ENCODE measurements around the gene SRSF10. TPM values are rescaled to one million over a fixed set of nuclear protein-coding genes. Genes with fewer than 3 reads are reported as not detected.

Gene SRSF10
- total and polyA plus RNA-seq, 2 experiments from 2014 or later, result 99.4 to 121 TPM

- no peak for DNase-seq
- in situ Hi-C loops (cut with MboI), result no loop called here
- Histone ChIP-seq H3K27ac (peak overlapping the region; percentile 51), H3K36me3 (ENCODE audit: low read depth) (peaks cover 57% of the 10 kb centered on the region), H3K9ac (0 out of 2 replicates have a peak overlapping the region, but pooled peaks have one; percentile 4), H3K4me2 (ENCODE audit: unreplicated experiment) (no peak overlapping the region), H3K9me2 (ENCODE audit: insufficient read depth) (no peaks in the 10 kb centered on the region), H3K27me3 (replicated peaks; ENCODE audit: insufficient read depth) (no peaks in the 10 kb centered on the region), H2AFZ (no peak overlapping the region), H3K4me3 (no peak overlapping the region), H3K9me3 (ENCODE audit: low read depth) (no peaks in the 10 kb centered on the region), H4K20me1 (ENCODE audit: insufficient read depth) (no peaks in the 10 kb centered on the region), H3K4me1 (ENCODE audit: insufficient read depth) (peaks cover 27% of the 10 kb centered on the region; the same call in 1 of the 2 replicates), H3F3A (ENCODE audit: insufficient read depth) (peaks cover 81% of the 10 kb centered on the region), H3K79me2 (ENCODE audit: insufficient read depth) (peaks cover 70% of the 10 kb centered on the region)
- no peak for TF ChIP-seq EZH2phosphoT487 (IDR thresholded peaks at IDR 0.05; ENCODE audit: insufficient read depth, low read depth)
- no peak for TF ChIP-seq EZH2 (IDR thresholded peaks at IDR 0.05; ENCODE audit: insufficient read depth, poor library complexity, severe bottlenecking)
- 56 to 58% methylated on average over 1 of the region's 1 CpG for WGBS, 2 experiments (ENCODE audit: low coverage in 1 of 2, low lambda C conversion rate in 2 of 2, missing lambda C conversion rate in 2 of 2)
Measured at GRCh38 chr1:23963617-23964234, 16.4 kb downstream of the SRSF10 start.

- H3F3A ChIP-seq (ENCODE audit: insufficient read depth), result peaks cover 57% of the 10 kb centered on the region
- peak overlapping the region; percentile 98 for H3K9ac ChIP-seq
- peaks cover 26% of the 10 kb centered on the region for H3K36me3 ChIP-seq (ENCODE audit: low read depth)
- in situ Hi-C loops (cut with MboI), result no loop called here
- peak overlapping the region; percentile 97 for H3K27ac ChIP-seq
- H3K4me3 ChIP-seq, result peak overlapping the region; percentile 95
- H3K4me1 ChIP-seq (ENCODE audit: insufficient read depth), result peaks cover 37% of the 10 kb centered on the region
- H3K9me2 ChIP-seq (ENCODE audit: insufficient read depth), result no peaks in the 10 kb centered on the region
- H2AFZ ChIP-seq, result 0 out of 2 replicates have a peak overlapping the region, but pooled peaks have one; percentile 16
- peak overlapping the region; percentile 77 for H3K4me2 ChIP-seq (ENCODE audit: unreplicated experiment)
- peaks cover 38% of the 10 kb centered on the region for H3K79me2 ChIP-seq (ENCODE audit: insufficient read depth)
- no peaks in the 10 kb centered on the region for H3K9me3 ChIP-seq (ENCODE audit: low read depth)
- no peak for TF ChIP-seq EZH2 (IDR thresholded peaks at IDR 0.05; ENCODE audit: insufficient read depth, poor library complexity, severe bottlenecking)
- no peak for TF ChIP-seq EZH2phosphoT487 (IDR thresholded peaks at IDR 0.05; ENCODE audit: insufficient read depth, low read depth)
- H4K20me1 ChIP-seq (ENCODE audit: insufficient read depth), result no peaks in the 10 kb centered on the region
- WGBS, 2 experiments (ENCODE audit: low coverage in 1 of 2, low lambda C conversion rate in 2 of 2, missing lambda C conversion rate in 2 of 2), result 1 to 3% methylated on average over 15 of the region's 15 CpGs
- peak; percentile 70 for DNase-seq
- no peaks in the 10 kb centered on the region for H3K27me3 ChIP-seq (replicated peaks; ENCODE audit: insufficient read depth)
Measured at GRCh38 chr1:23960291-23961020, 19.7 kb downstream of the SRSF10 start.

GRCh38 chr1:23959461-23960290 lies 20.5 kb downstream of the SRSF10 start, which contains the start of gene PNRC2:
Gene PNRC2, plus strand, starts transcription at chr1:23959828. Its CDS starts 1,630 bp downstream, at chr1:23961458.
- Histone ChIP-seq H3K4me1 (ENCODE audit: insufficient read depth) (peaks cover 42% of the 10 kb centered on the region), H3K27ac (peak within 1 kb of the TSS; percentile 97), H3K27me3 (replicated peaks; ENCODE audit: insufficient read depth) (no peaks in the 10 kb centered on the region), H3K9me2 (ENCODE audit: insufficient read depth) (no peaks in the 10 kb centered on the region), H3F3A (ENCODE audit: insufficient read depth) (peaks cover 50% of the 10 kb centered on the region), H3K9ac (peak within 1 kb of the TSS; percentile 98), H2AFZ (peak within 1 kb of the TSS; percentile 80), H3K4me2 (ENCODE audit: unreplicated experiment) (peak within 1 kb of the TSS; percentile 93), H3K9me3 (ENCODE audit: low read depth) (no peaks in the 10 kb centered on the region), H4K20me1 (ENCODE audit: insufficient read depth) (no peaks in the 10 kb centered on the region), H3K36me3 (ENCODE audit: low read depth) (peaks cover 26% of the 10 kb centered on the region), H3K4me3 (peak within 1 kb of the TSS; percentile 95), H3K79me2 (ENCODE audit: insufficient read depth) (peaks cover 35% of the 10 kb centered on the region)
- in situ Hi-C loops (cut with MboI), result no loop called here
- WGBS, 2 experiments (ENCODE audit: low coverage in 1 of 2, low lambda C conversion rate in 2 of 2, missing lambda C conversion rate in 2 of 2), result 0 to 1% methylated on average over 65 to 83 of the region's 84 CpGs
- no peak for TF ChIP-seq EZH2phosphoT487 (IDR thresholded peaks at IDR 0.05; ENCODE audit: insufficient read depth, low read depth)
- TF ChIP-seq EZH2 (IDR thresholded peaks at IDR 0.05; ENCODE audit: insufficient read depth, poor library complexity, severe bottlenecking), result no peak
- peak; percentile 99 for DNase-seq

All from GM23248 (cell line).